Stimulated activated CD4-positive, alpha-beta T cell treated with anti-CD3 and anti-CD28 coated beads, Interleukin-15, amount 100 ng/mL, for 24 hours (primary cell): Measurements from ENCODE around the gene UXT.
"Not testable (repeated sequence)": the region's sequence is repeated elsewhere in the genome, so short reads cannot be mapped to it uniquely, and the experiment has no call there.

ENCODE experiments used
- DNase-seq: peaks from one replicate; pipeline ENCODE4 v3.0.0-alpha.2; 2020

The UXT gene

DNA sequence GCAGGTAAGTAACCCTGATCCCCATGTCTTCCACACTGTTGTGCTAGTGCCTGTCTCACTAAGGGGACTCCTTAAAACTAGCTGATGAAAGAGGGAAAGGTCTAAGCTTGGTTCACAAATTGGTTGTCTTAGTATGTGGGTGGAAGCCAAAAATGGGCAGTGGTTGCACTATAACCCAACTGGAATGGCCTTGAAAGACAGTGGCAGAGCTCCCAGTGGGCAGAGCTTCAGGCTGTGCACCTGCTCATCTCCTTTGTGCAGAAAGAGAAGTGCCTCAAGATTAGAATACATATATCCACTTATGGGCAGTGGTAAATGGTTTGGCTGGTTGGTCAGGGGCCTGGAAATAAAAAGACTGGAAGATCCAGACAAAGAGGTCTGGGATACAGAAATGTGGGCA lies 46.6 kb downstream of the UXT start:
- no peak for DNase-seq

GRCh38 chrX:47611926-47612325 lies 47.1 kb downstream of the UXT start:
- DNase-seq, result no peak

DNA sequence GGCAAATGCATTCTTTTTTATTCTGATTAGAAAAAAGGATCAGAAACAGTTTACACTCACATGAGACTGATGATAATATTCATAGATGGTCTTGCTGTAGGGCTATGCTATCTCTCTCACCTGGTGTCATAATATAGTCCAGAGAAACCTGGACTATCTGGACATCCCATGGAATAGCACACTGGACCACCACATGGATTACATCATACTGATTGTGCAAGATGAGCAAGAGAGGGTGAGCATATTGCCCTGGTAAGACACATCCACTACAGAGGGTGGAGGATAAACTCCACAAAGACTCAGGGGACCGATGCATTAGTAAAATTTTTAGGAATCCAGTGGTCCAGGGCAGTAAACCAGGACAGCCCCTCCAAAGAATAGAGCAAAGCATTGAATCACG lies 47.5 kb downstream of the UXT start:
- no peak for DNase-seq

DNA sequence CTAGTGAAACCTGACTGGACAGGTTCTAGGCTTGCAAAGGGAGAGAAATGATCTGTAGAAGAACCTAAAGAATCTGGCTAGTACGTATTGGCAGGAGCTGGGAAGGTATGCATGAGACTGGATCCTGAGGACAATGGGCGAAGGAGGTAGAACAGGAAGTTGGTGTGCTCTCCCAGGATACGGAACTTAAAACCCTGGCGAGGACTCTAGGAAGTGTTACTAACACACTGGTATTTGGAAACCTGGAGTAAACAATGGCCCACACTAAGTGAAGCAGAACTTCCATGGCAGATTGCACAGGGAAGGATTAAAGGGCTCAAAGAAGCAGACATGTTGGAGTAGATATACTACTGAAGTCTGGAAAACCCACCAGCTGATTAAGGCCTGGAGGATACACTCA lies 48.5 kb downstream of the UXT start:
- no peak for DNase-seq

GRCh38 chrX:47608130-47608810 lies 50.7 kb downstream of the UXT start:
- no peak for DNase-seq

DNA sequence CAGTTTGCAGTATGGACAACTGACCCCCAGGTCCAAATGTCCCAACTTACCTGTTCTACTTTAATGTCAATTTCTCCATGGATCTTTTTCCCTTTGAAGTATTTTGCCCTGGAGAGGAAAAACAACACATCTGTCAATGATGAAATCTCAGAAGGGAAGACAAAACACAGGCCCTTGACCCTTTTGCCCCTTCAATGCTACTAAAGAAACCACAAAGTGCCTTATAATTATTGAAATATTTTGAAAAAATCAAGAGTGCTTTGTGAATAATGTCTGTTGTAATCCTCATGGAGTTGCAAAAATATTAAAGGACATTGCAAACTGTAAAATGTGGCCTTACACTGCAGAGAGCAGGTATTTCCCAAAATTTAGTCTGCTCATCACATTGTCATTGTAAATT lies 51.9 kb downstream of the UXT start:
- no peak for DNase-seq

DNA sequence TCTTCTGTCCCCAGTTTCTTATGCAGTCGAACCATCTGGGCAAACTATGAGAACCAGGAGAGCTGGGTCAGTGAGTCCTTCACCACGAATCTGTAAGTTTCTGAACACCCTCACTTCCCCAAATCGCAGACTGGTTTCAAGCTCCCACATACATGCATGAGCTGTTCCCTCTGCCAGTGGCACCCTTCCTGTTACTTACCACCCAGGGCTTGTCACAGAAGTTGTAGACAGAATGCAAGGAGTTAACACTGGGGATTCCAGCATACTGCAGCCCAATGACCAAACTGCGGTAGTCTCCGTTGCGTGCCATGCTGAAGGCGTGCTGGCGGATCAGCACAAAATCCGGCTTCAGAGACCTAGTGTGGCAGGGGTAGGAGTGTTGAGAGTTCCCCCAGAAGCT lies 54.0 kb downstream of the UXT start:
- DNase-seq, result no peak

DNA sequence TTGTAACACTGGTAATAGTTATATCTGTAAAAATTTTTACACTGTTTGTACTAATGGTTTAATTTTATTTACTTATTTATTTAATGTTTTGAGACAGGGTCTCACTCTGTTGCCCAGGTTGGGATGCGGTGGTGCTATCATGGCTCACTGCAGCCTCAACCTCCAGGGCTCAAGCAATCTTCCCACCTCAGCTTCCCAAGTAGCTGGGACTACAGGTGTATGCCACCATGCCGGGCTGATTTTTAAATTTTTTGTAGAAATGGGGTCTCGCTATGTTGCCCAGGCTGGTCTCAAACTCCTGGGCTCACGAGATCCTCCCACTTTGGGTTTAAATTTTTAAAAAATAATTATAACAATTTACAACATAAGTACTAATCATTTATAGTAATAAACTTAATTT lies 55.9 kb downstream of the UXT start:
- not testable (repeated sequence) for DNase-seq
